ENCODE data around the gene SEMA5B.

Gene SEMA5B

GRCh38 chr3:122893282-122893681 is 134.3 kb downstream of the SEMA5B start:
- DNase-seq (ENCODE audit: low read depth) = no peak
- no peak for TF ChIP-seq CTCF (IDR thresholded peaks at IDR 0.05; ENCODE audit: control insufficient read depth, insufficient read depth, low read depth, low read length, missing control alignments)
- no peak overlapping the region for H3K4me3 ChIP-seq (ENCODE audit: control insufficient read depth, low read depth, low read length)

GRCh38 chr3:122892118-122892960 is 135.2 kb downstream of the SEMA5B start:
- no peak for TF ChIP-seq CTCF (IDR thresholded peaks at IDR 0.05; ENCODE audit: control insufficient read depth, insufficient read depth, low read depth, low read length, missing control alignments)
- no peak overlapping the region for H3K4me3 ChIP-seq (ENCODE audit: control insufficient read depth, low read depth, low read length)
- DNase-seq (ENCODE audit: low read depth) = no peak

- no peak for DNase-seq (ENCODE audit: low read depth)
- H3K4me3 ChIP-seq (ENCODE audit: control insufficient read depth, low read depth, low read length) = no peak overlapping the region
- TF ChIP-seq CTCF (IDR thresholded peaks at IDR 0.05; ENCODE audit: control insufficient read depth, insufficient read depth, low read depth, low read length, missing control alignments) = no peak
Measured at GRCh38 chr3:122890720-122891220, 136.8 kb downstream of the SEMA5B start.

- DNase-seq (ENCODE audit: low read depth) = peak; percentile 7
- no peak for TF ChIP-seq CTCF (IDR thresholded peaks at IDR 0.05; ENCODE audit: control insufficient read depth, insufficient read depth, low read depth, low read length, missing control alignments)
Measured at GRCh38 chr3:122890077-122890719, 137.4 kb downstream of the SEMA5B start.

GRCh38 chr3:122886946-122887345 is 140.6 kb downstream of the SEMA5B start:
- DNase-seq (ENCODE audit: low read depth) = no peak
- H3K4me3 ChIP-seq (ENCODE audit: control insufficient read depth, low read depth, low read length) = no peak overlapping the region
- no peak for TF ChIP-seq CTCF (IDR thresholded peaks at IDR 0.05; ENCODE audit: control insufficient read depth, insufficient read depth, low read depth, low read length, missing control alignments)

More at GRCh38 chr3:122890077-122890719, 137.4 kb downstream of the SEMA5B start:
- no peak overlapping the region for H3K4me3 ChIP-seq (ENCODE audit: control insufficient read depth, low read depth, low read length)

GRCh38 chr3:122886251-122886650 is 141.3 kb downstream of the SEMA5B start:
- H3K4me3 ChIP-seq (ENCODE audit: control insufficient read depth, low read depth, low read length) = no peak overlapping the region
- DNase-seq (ENCODE audit: low read depth) = no peak
- TF ChIP-seq CTCF (IDR thresholded peaks at IDR 0.05; ENCODE audit: control insufficient read depth, insufficient read depth, low read depth, low read length, missing control alignments) = no peak
